Spleen (tissue), 7 donors: ENCODE measurements around the gene MEMO1.

Experiments
- CTCF ChIP-seq, 11 experiments: fragments of 200-600 bp in 7 of 11; fragments of 450-650 bp in 4 of 11; sonication (generic) in 4 of 11; IDR thresholded peaks in 8 of 11; conservative IDR thresholded peaks in 3 of 11; 1 replicate in 7 of 11; 2 replicates in 4 of 11; pipeline versions ENCODE4 v1.4.0 to v1.8.0; 2016 to 2021; ENCODE audit warnings: antibody characterized with exemption in 11 of 11, inconsistent platforms in 4 of 11, mild to moderate bottlenecking in 1 of 11
- POLR2AphosphoS5 ChIP-seq, 3 donors: sonication (generic); formaldehyde crosslinking; IDR thresholded peaks; one replicate each; pipeline ENCODE4 v1.5.1; 2017; ENCODE audit warnings: antibody characterized with exemption in 3 of 3
- donor health status: DM: no; HTN: no; CAD: no; lungs with moderate emphysema.
- donor health status: DM: no; HTN: no; CAD: no.
- donor health status: DM: no; HTN: no; CAD: no.

GRCh38 chr2:31886700-31887099 lies 124.1 kb downstream of the MEMO1 start:
- TF ChIP-seq CTCF (IDR thresholded peaks at IDR 0.05 in 8 of 11, conservative IDR thresholded peaks at IDR 0.05 in 3 of 11), result no peak
- TF ChIP-seq POLR2AphosphoS5 (IDR thresholded peaks at IDR 0.05), result no peak
